H1 (cell line): Measurements from ENCODE around the gene TMEM132A. TPM values are rescaled to one million over a fixed set of nuclear protein-coding genes. Genes with fewer than 3 reads are reported as not detected.
A peak's percentile ranks its signal among the peaks of the same experiment; 100 is the strongest.

ENCODE experiments used
- CTCF ChIA-PET: fragments of 300-600 bp; sonication (Branson Sonifier 250); formaldehyde crosslinking; loops from one replicate; lab custom pipeline; 2021; ENCODE audit not compliant: partially characterized antibody; lab: Charles Lee
- POLR2A ChIA-PET: fragments of 300-600 bp; sonication (Branson Sonifier 250); formaldehyde crosslinking; loops from one replicate; lab custom pipeline; 2021; ENCODE audit warnings: inconsistent platforms; ENCODE audit not compliant: partially characterized antibody; lab: Charles Lee
- DNase-seq, 2 experiments: peaks; one replicate each; pipeline versions ENCODE4 v3.0.0 to v3.0.0-alpha.2; 2010 to 2022; ENCODE audit warnings: low spot score in 2 of 2, low read depth in 1 of 2, mixed read lengths in 1 of 2
- FAIRE-seq: peaks from 2 replicates; lab custom pipeline; 2011; peaks lifted over from hg19 to GRCh38; lab: Jason Lieb, UNC
- H2AFZ ChIP-seq: 2 replicates; pipeline ENCODE4 v1.8.1; 2012; ENCODE audit warnings: low read length, inconsistent platforms
- H2AK5ac ChIP-seq: 2 replicates; pipeline ENCODE4 v1.6.1; 2013; ENCODE audit warnings: low read depth, low read length
- H2BK120ac ChIP-seq: replicated peaks from 2 replicates; pipeline ENCODE3; 2013; ENCODE audit warnings: low read depth, low read length, inconsistent platforms
- H2BK12ac ChIP-seq: 2 replicates; pipeline ENCODE4 v1.6.1; 2013; ENCODE audit warnings: low read depth, low read length
- H2BK15ac ChIP-seq: 2 replicates; pipeline ENCODE4 v1.6.1; 2013; ENCODE audit warnings: low read length
- H2BK20ac ChIP-seq: 2 replicates; pipeline ENCODE4 v1.6.1; 2013; ENCODE audit warnings: low read length
- H2BK5ac ChIP-seq: 2 replicates; pipeline ENCODE4 v1.6.1; 2013; ENCODE audit warnings: low read depth, low read length
- H3K14ac ChIP-seq: 2 replicates; pipeline ENCODE4 v1.6.1; 2013; ENCODE audit warnings: inconsistent platforms; ENCODE audit not compliant: insufficient read length
- H3K18ac ChIP-seq: 2 replicates; pipeline ENCODE4 v1.6.1; 2013; ENCODE audit warnings: low read length; ENCODE audit errors: extremely low read depth
- H3K23ac ChIP-seq: 2 replicates; pipeline ENCODE4 v1.6.1; 2013; ENCODE audit warnings: inconsistent platforms; ENCODE audit not compliant: insufficient read length
- H3K23me2 ChIP-seq: 2 replicates; pipeline ENCODE4 v1.6.1; 2013; ENCODE audit warnings: low read depth, low read length
- H3K27ac ChIP-seq: 2 replicates; pipeline ENCODE4 v1.6.1; 2011; ENCODE audit warnings: low read depth, low read length, inconsistent platforms
- H3K27me3 ChIP-seq, 4 experiments: replicated peaks in 1 of 4; 1 replicate in 1 of 4; 2 replicates in 3 of 4; pipeline versions ENCODE4 v1.6.1 to v1.8.1; 2011 to 2013; ENCODE audit warnings: low read length in 3 of 4, mild to moderate bottlenecking in 3 of 4, inconsistent platforms in 2 of 4, mixed read lengths in 2 of 4, moderate library complexity in 1 of 4; ENCODE audit not compliant: control insufficient read depth in 3 of 4, insufficient read depth in 3 of 4; ENCODE audit errors: extremely low read depth in 1 of 4
- H3K36me3 ChIP-seq, 4 experiments: 2 replicates each; pipeline versions ENCODE4 v1.6.1 to v1.8.1; 2011 to 2013; ENCODE audit warnings: mild to moderate bottlenecking in 4 of 4, low read length in 3 of 4, moderate library complexity in 2 of 4, control low read depth in 1 of 4, inconsistent platforms in 1 of 4; ENCODE audit not compliant: insufficient read depth in 4 of 4, control insufficient read depth in 2 of 4
- H3K4ac ChIP-seq: replicated peaks from 2 replicates; pipeline ENCODE3; 2013; ENCODE audit warnings: low read length, low read depth, mixed read lengths, inconsistent platforms; ENCODE audit not compliant: insufficient read length
- H3K4me1 ChIP-seq, 4 experiments: replicated peaks in 1 of 4; 1 replicate in 1 of 4; 2 replicates in 3 of 4; pipeline versions ENCODE4 v1.6.1 to v1.8.1; 2011 to 2013; ENCODE audit warnings: low read length in 3 of 4, inconsistent platforms in 2 of 4, mixed read lengths in 1 of 4; ENCODE audit not compliant: insufficient read depth in 4 of 4, control insufficient read depth in 3 of 4
- H3K4me2 ChIP-seq, 2 experiments: 2 replicates each; pipeline versions ENCODE4 v1.6.1 to v1.8.1; 2011 to 2013; ENCODE audit warnings: low read depth in 2 of 2, low read length in 2 of 2, control low read depth in 1 of 2, inconsistent platforms in 1 of 2, mild to moderate bottlenecking in 1 of 2; ENCODE audit not compliant: insufficient read depth in 1 of 2
- H3K4me3 ChIP-seq, 4 experiments: fragments of 200-600, 300-600 bp in 1 of 4; sonication (generic), shearing (Covaris generic), sonication (Bioruptor Twin) in 1 of 4; 2 replicates each; pipeline versions ENCODE4 v1.5.1 to v1.8.1; 2011 to 2016; ENCODE audit warnings: low read length in 4 of 4, low read depth in 3 of 4, control low read depth in 2 of 4, inconsistent platforms in 2 of 4, mild to moderate bottlenecking in 2 of 4, mixed read lengths in 1 of 4, moderate library complexity in 1 of 4; ENCODE audit not compliant: insufficient read depth in 2 of 4; ENCODE audit errors: extremely low read depth in 1 of 4
- H3K56ac ChIP-seq: replicated peaks from 2 replicates; pipeline ENCODE3; 2013; ENCODE audit warnings: low read depth, mild to moderate bottlenecking, mixed read lengths, low read length, inconsistent platforms; ENCODE audit not compliant: insufficient read length
- H3K79me1 ChIP-seq: 2 replicates; pipeline ENCODE4 v1.6.1; 2013; ENCODE audit warnings: low read depth, low read length, control low read depth
- H3K79me2 ChIP-seq, 2 experiments: 2 replicates each; pipeline versions ENCODE4 v1.6.1 to v1.8.1; 2012 to 2013; ENCODE audit warnings: low read length in 2 of 2, mild to moderate bottlenecking in 2 of 2, inconsistent platforms in 1 of 2; ENCODE audit not compliant: insufficient read depth in 2 of 2, control insufficient read depth in 1 of 2
- H3K9ac ChIP-seq, 4 experiments: replicated peaks in 1 of 4; 1 replicate in 1 of 4; 2 replicates in 3 of 4; pipeline versions ENCODE4 v1.6.1 to v1.8.1; 2011 to 2013; ENCODE audit warnings: low read depth in 3 of 4, low read length in 3 of 4, control low read depth in 2 of 4, mild to moderate bottlenecking in 2 of 4, moderate library complexity in 2 of 4, inconsistent platforms in 1 of 4; ENCODE audit errors: extremely low read depth in 1 of 4
- H3K9me3 ChIP-seq, 2 experiments: 2 replicates each; pipeline versions ENCODE4 v1.6.1 to v1.8.1; 2012 to 2013; ENCODE audit warnings: mild to moderate bottlenecking in 2 of 2, moderate library complexity in 2 of 2, control low read depth in 1 of 2, inconsistent platforms in 1 of 2, low read depth in 1 of 2, low read length in 1 of 2, mixed read lengths in 1 of 2; ENCODE audit not compliant: insufficient read depth in 2 of 2
- H4K20me1 ChIP-seq, 2 experiments: replicated peaks in 1 of 2; 2 replicates each; pipeline versions ENCODE3 to v1.8.1; 2011 to 2013; ENCODE audit warnings: inconsistent platforms in 2 of 2, low read length in 2 of 2, mild to moderate bottlenecking in 1 of 2; ENCODE audit not compliant: insufficient read depth in 2 of 2, control insufficient read depth in 1 of 2
- H4K5ac ChIP-seq: 2 replicates; pipeline ENCODE4 v1.6.1; 2013; ENCODE audit warnings: low read length, low read depth, mixed read lengths, inconsistent platforms; ENCODE audit not compliant: insufficient read length
- H4K8ac ChIP-seq: 2 replicates; pipeline ENCODE4 v1.8.0; 2013; ENCODE audit warnings: mild to moderate bottlenecking, moderate library complexity, low read length, inconsistent platforms; ENCODE audit not compliant: insufficient read depth; ENCODE audit errors: extremely low read depth
- H4K91ac ChIP-seq: replicated peaks from 2 replicates; pipeline ENCODE3; 2013; ENCODE audit warnings: low read length, mixed read lengths, inconsistent platforms; ENCODE audit not compliant: insufficient read length
- ASH2L ChIP-seq: fragments of 200-600, 300-600 bp; sonication (generic); IDR thresholded peaks from one replicate; pipeline ENCODE4 v1.7.1; 2017; ENCODE audit warnings: low read length
- CTBP2 ChIP-seq: IDR thresholded peaks from 2 replicates; pipeline ENCODE4 v1.7.0; 2011; ENCODE audit warnings: borderline replicate concordance, mild to moderate bottlenecking, moderate library complexity, mixed read lengths, low read length; ENCODE audit not compliant: insufficient read depth, insufficient read length
- EP300 ChIP-seq, 2 experiments: IDR thresholded peaks; 1 replicate in 1 of 2; 2 replicates in 1 of 2; pipeline ENCODE4 v1.6.1; 2011 to 2012; ENCODE audit warnings: low read depth in 2 of 2, low read length in 2 of 2, mild to moderate bottlenecking in 2 of 2, borderline replicate concordance in 1 of 2, inconsistent platforms in 1 of 2, moderate library complexity in 1 of 2
- PHF8 ChIP-seq: fragments of 200-600 bp; sonication (generic); conservative IDR thresholded peaks from 2 replicates; pipeline ENCODE4 v1.7.1; 2012; ENCODE audit warnings: low read depth, mild to moderate bottlenecking, inconsistent platforms, low read length, moderate library complexity
- RNF2 ChIP-seq: fragments of 200-900, 300-1000 bp; sonication (generic); IDR thresholded peaks from 2 replicates; pipeline ENCODE4 v1.7.1; 2016; ENCODE audit warnings: borderline replicate concordance, low read depth, mild to moderate bottlenecking, antibody characterized with exemption, low read length; ENCODE audit not compliant: poor library complexity, severe bottlenecking; ENCODE audit errors: missing control alignments
- SIN3A ChIP-seq, 2 experiments: IDR thresholded peaks in 1 of 2; conservative IDR thresholded peaks in 1 of 2; 2 replicates each; pipeline ENCODE4 v1.6.1; 2011 to 2012; ENCODE audit warnings: low read length in 2 of 2, improper control_type of control experiment in 1 of 2, low read depth in 1 of 2, mild to moderate bottlenecking in 1 of 2
- SP2 ChIP-seq: IDR thresholded peaks from 2 replicates; pipeline ENCODE4 v1.6.1; 2012; ENCODE audit warnings: mild to moderate bottlenecking, low read length, inconsistent platforms
- SP4 ChIP-seq: IDR thresholded peaks from 2 replicates; pipeline ENCODE4 v1.6.1; 2012; ENCODE audit warnings: low read length, inconsistent platforms
- SUZ12 ChIP-seq: fragments of 200-600 bp; sonication (generic); IDR thresholded peaks from 2 replicates; pipeline ENCODE4 v1.6.1; 2012; ENCODE audit warnings: mild to moderate bottlenecking, inconsistent platforms, low read length, moderate library complexity, mixed read lengths
- WGBS, 2 experiments: shearing (Covaris generic) in 1 of 2; methylation state at CpG; one replicate each; pipeline versions ENCODE4 v1.1.6 to v1.1.7; 2013 to 2015; ENCODE audit warnings: low lambda C conversion rate in 2 of 2, mixed read lengths in 2 of 2, inconsistent platforms in 1 of 2, low coverage in 1 of 2, missing lambda C conversion rate in 1 of 2; ENCODE audit not compliant: insufficient replicate concordance in 2 of 2, insufficient coverage in 1 of 2, insufficient read length in 1 of 2; ENCODE audit errors: extremely low coverage in 1 of 2, missing lambda C conversion rate in 1 of 2; 5-methylcytosine and 5-hydroxymethylcytosine counted together
- polyA plus RNA-seq, 7 experiments: library from polyadenylated mRNA; depleted of rRNA in 3 of 7; stranded (reverse) in 5 of 7; unstranded in 2 of 7; fragments of >200 nt in 5 of 7; fragments of 200-250 nt in 2 of 7; gene quantifications; 1 replicate in 5 of 7; 2 replicates in 1 of 7; 4 replicates in 1 of 7; pipeline versions ENCODE4 v1.2.1 to v1.2.3, GENCODE V29; 2011 to 2013; ENCODE audit warnings: missing spikeins in 2 of 7, mixed read lengths in 2 of 7
- total RNA-seq: library from RNA; stranded (reverse); fragmentation: NEBNext Ultra II Directional; extraction: Animal tissue kit (Norgen Biotek cat#: 25700); gene quantifications from 2 replicates; pipeline ENCODE4 v1.2.1, GENCODE V29; 2021

The TMEM132A gene
- total and polyA plus RNA-seq, 2 of the 8 experiments (the other 6 are each of a cell fraction or from before 2014, with no cell fraction given), result 46.6 to 97.9 TPM

- H3K79me1 ChIP-seq, result no peaks in the 10 kb centered on the region
- H3K56ac ChIP-seq, result no peak within 1 kb of the TSS
- H4K5ac ChIP-seq, result peak within 1 kb of the TSS; percentile 7
- peak within 1 kb of the TSS; percentile 94 for H4K91ac ChIP-seq
- peak within 1 kb of the TSS; percentile 89 to 92 for H3K4me2 ChIP-seq
- no peak within 1 kb of the TSS for H3K23ac ChIP-seq
- DNase-seq (peak in 1 of 2 experiments; percentile 72), FAIRE-seq (no peak)
- POLR2A ChIA-PET, result interaction anchor here (1.1 to 2.5 kb wide), 4 partner anchors 9 to 66 kb away, joined by 4 to 10 read pairs (median 7); no protein-coding TSS in a partner anchor
- no peaks in the 10 kb centered on the region for H3K79me2 ChIP-seq
- H3K4ac ChIP-seq, result peak within 1 kb of the TSS; percentile 58
- H3K23me2 ChIP-seq, result peaks cover 15% of the 10 kb centered on the region; the same call in 1 of the 2 replicates
- H2BK20ac ChIP-seq, result peak within 1 kb of the TSS; percentile 80; the same call in 1 of the 2 replicates
- H3K9me3 ChIP-seq, result no peaks in the 10 kb centered on the region
- peak within 1 kb of the TSS; percentile 28 to 66 (median 48) for H3K4me3 ChIP-seq
- no peak within 1 kb of the TSS for H2AK5ac ChIP-seq
- H3K4me1 ChIP-seq, result peaks cover 0 to 23% (median 14%) of the 10 kb centered on the region in 4 experiments; a peak in 6 of 7 replicates
- H3K27ac ChIP-seq, result peak within 1 kb of the TSS; percentile 26; the same call in 1 of the 2 replicates
- peak within 1 kb of the TSS; percentile 91 for H4K8ac ChIP-seq
- H3K14ac ChIP-seq, result no peak within 1 kb of the TSS
- 18% methylated on average over 19 of the region's 23 CpGs; no CpG with 5 or more reads in 1 of the 2 experiments for WGBS, 2 experiments
- H3K9ac ChIP-seq, result peak within 1 kb of the TSS in 3 of 4 experiments; percentile 34 to 55 (median 50); a peak in 5 of 7 replicates
- CTCF ChIA-PET, result interaction anchor here (1.5 kb wide), 1 partner anchor 18 kb away, joined by 5 read pairs; no protein-coding TSS in a partner anchor
- peaks cover 0 to 15% (median 8%) of the 10 kb centered on the region in 4 experiments; a peak in 4 of 7 replicates for H3K27me3 ChIP-seq
- H2BK12ac ChIP-seq, result peak within 1 kb of the TSS; percentile 95; the same call in 1 of the 2 replicates
- peak within 1 kb of the TSS; percentile 84 for H2AFZ ChIP-seq
- H4K20me1 ChIP-seq, result peaks cover 0 to 2% of the 10 kb centered on the region in 2 experiments
- H2BK15ac ChIP-seq, result peak within 1 kb of the TSS; percentile 95; the same call in 1 of the 2 replicates
- no peak within 1 kb of the TSS for H2BK120ac ChIP-seq
- H2BK5ac ChIP-seq, result peak within 1 kb of the TSS; percentile 92; the same call in 1 of the 2 replicates
- peak within 1 kb of the TSS; percentile 91 for H3K18ac ChIP-seq
- no peaks in the 10 kb centered on the region for H3K36me3 ChIP-seq
- TF ChIP-seq SUZ12, result 0 out of 2 replicates have a peak, but pooled peaks have one; percentile 19
- no peak for TF ChIP-seq SP4
- peak; percentile 88 for TF ChIP-seq ASH2L
- TF ChIP-seq EP300 (IDR thresholded peaks at IDR 0.05; ENCODE audit: borderline replicate concordance in 1 of 2, low read depth in 2 of 2, low read length in 2 of 2), result no peak
- TF ChIP-seq PHF8, result no peak
- TF ChIP-seq SIN3A (conservative IDR thresholded peaks at IDR 0.05 in 1 of 2, IDR thresholded peaks at IDR 0.05 in 1 of 2; ENCODE audit: low read depth in 1 of 2, low read length in 2 of 2), result no peak
- TF ChIP-seq SP2, result no peak
- no peak for TF ChIP-seq RNF2
- TF ChIP-seq CTBP2, result peak; percentile 27
Observed at GRCh38 chr11:60951904-60952741, 27.9 kb downstream of the TMEM132A start, which contains the start of gene SLC15A3. TSS of gene SLC15A3 (minus strand) at chr11:60952176. CDS start at chr11:60951551, 625 bp downstream.
